HEK293 (cell line): Measurements from ENCODE around the gene HAAO.

Experiments
- CTCF ChIA-PET: fragments of 350-600 bp; formaldehyde crosslinking; extraction: SDS; loops from one replicate; lab custom pipeline; 2021; ENCODE audit warnings: antibody characterized with exemption; lab: Yijun Ruan, JAX
- POLR2A ChIA-PET: fragments of 300-600 bp; formaldehyde crosslinking; extraction: SDS; loops from one replicate; lab custom pipeline; 2020; ENCODE audit warnings: antibody characterized with exemption, inconsistent platforms; lab: Yijun Ruan, JAX
- H3K27ac ChIP-seq: fragments of 200-500 bp; sonication (Bioruptor generic); 2 replicates; pipeline ENCODE4 v1.5.1; 2014; ENCODE audit warnings: low read depth, low read length, control low read depth, inconsistent platforms; ENCODE audit errors: extremely low read depth
- H3K36me3 ChIP-seq, 2 experiments: fragments of 200-500 bp in 1 of 2; sonication (Bioruptor generic) in 1 of 2; 1 replicate in 1 of 2; 2 replicates in 1 of 2; pipeline ENCODE4 v1.5.1; 2014 to 2017; ENCODE audit warnings: inconsistent platforms in 2 of 2, low read length in 2 of 2; ENCODE audit not compliant: control insufficient read depth in 2 of 2, insufficient read depth in 1 of 2
- H3K4me1 ChIP-seq: fragments of 200-500 bp; sonication (Bioruptor generic); 2 replicates; pipeline ENCODE4 v1.5.1; 2014; ENCODE audit warnings: mild to moderate bottlenecking, low read length, inconsistent platforms; ENCODE audit not compliant: control insufficient read depth, insufficient read depth
- H3K4me3 ChIP-seq: 2 replicates; pipeline ENCODE4 v1.5.1; 2011; ENCODE audit warnings: low read depth, mild to moderate bottlenecking, control low read depth, low read length, moderate library complexity
- H3K9me3 ChIP-seq: fragments of 200-500 bp; sonication (Bioruptor generic); 2 replicates; pipeline ENCODE4 v1.5.1; 2014; ENCODE audit warnings: low read depth, low read length, inconsistent platforms; ENCODE audit not compliant: control insufficient read depth, insufficient read depth
- HOXA7 ChIP-seq: sonication (generic); formaldehyde crosslinking; IDR thresholded peaks from 2 replicates; pipeline ENCODE4 v1.8.1; 2022; ENCODE audit warnings: missing genetic modification reagents, borderline replicate concordance
- KLF10 ChIP-seq: fragments of 450-650 bp; IDR thresholded peaks from 2 replicates; pipeline ENCODE4 v1.5.1; 2018; ENCODE audit warnings: missing biosample characterization, mild to moderate bottlenecking, missing genetic modification characterization
- KLF16 ChIP-seq: fragments of 450-650 bp; formaldehyde crosslinking; IDR thresholded peaks from 2 replicates; pipeline ENCODE4 v1.5.1; 2017; ENCODE audit warnings: missing biosample characterization, missing genetic modification characterization
- SP2 ChIP-seq: fragments of 450-650 bp; formaldehyde crosslinking; IDR thresholded peaks from 2 replicates; pipeline ENCODE4 v1.5.1; 2016; ENCODE audit warnings: missing biosample characterization, missing genetic modification characterization
- YY1 ChIP-seq: fragments of 450-650 bp; formaldehyde crosslinking; IDR thresholded peaks from 2 replicates; pipeline ENCODE4 v1.5.1; 2018; ENCODE audit warnings: missing biosample characterization, missing genetic modification characterization
- ZBTB7A ChIP-seq: fragments of 450-650 bp; formaldehyde crosslinking; IDR thresholded peaks from 2 replicates; pipeline ENCODE4 v1.5.1; 2016; ENCODE audit warnings: low read depth, missing biosample characterization, missing genetic modification characterization
- ZFP37 ChIP-seq: fragments of 450-650 bp; formaldehyde crosslinking; IDR thresholded peaks from 2 replicates; pipeline ENCODE4 v1.5.1; 2016; ENCODE audit warnings: missing biosample characterization, missing genetic modification characterization
- ZFP41 ChIP-seq: fragments of 450-650 bp; formaldehyde crosslinking; IDR thresholded peaks from 2 replicates; pipeline ENCODE4 v1.5.1; 2016; ENCODE audit warnings: missing biosample characterization, missing genetic modification characterization, borderline replicate concordance
- ZFP69B ChIP-seq: fragments of 450-650 bp; formaldehyde crosslinking; IDR thresholded peaks from 2 replicates; pipeline ENCODE4 v1.5.1; 2016; ENCODE audit warnings: missing biosample characterization, missing genetic modification characterization
- ZNF133 ChIP-seq: fragments of 450-650 bp; formaldehyde crosslinking; IDR thresholded peaks from 2 replicates; pipeline ENCODE4 v1.5.1; 2016; ENCODE audit warnings: missing biosample characterization, missing genetic modification characterization
- ZNF155 ChIP-seq: fragments of 450-650 bp; formaldehyde crosslinking; IDR thresholded peaks from 2 replicates; pipeline ENCODE4 v1.5.1; 2016; ENCODE audit warnings: missing biosample characterization, missing genetic modification characterization
- ZNF174 ChIP-seq: fragments of 450-650 bp; formaldehyde crosslinking; IDR thresholded peaks from 2 replicates; pipeline ENCODE4 v1.5.0; 2017; ENCODE audit warnings: missing biosample characterization, mild to moderate bottlenecking, missing genetic modification characterization
- ZNF211 ChIP-seq: fragments of 450-650 bp; formaldehyde crosslinking; IDR thresholded peaks from 2 replicates; pipeline ENCODE4 v1.5.1; 2016; ENCODE audit warnings: low read depth, missing biosample characterization, missing genetic modification characterization
- ZNF23 ChIP-seq: fragments of 450-650 bp; formaldehyde crosslinking; IDR thresholded peaks from 2 replicates; pipeline ENCODE4 v1.5.1; 2016; ENCODE audit warnings: missing biosample characterization, missing genetic modification characterization, borderline replicate concordance
- ZNF266 ChIP-seq: fragments of 450-650 bp; formaldehyde crosslinking; IDR thresholded peaks from 2 replicates; pipeline ENCODE4 v1.5.1; 2016; ENCODE audit warnings: missing biosample characterization, missing genetic modification characterization, low read depth
- ZNF274 ChIP-seq, 2 experiments: fragments of 200-500 bp in 1 of 2; fragments of 450-650 bp in 1 of 2; sonication (Bioruptor generic) in 1 of 2; formaldehyde crosslinking in 1 of 2; IDR thresholded peaks; 2 replicates each; pipeline versions ENCODE4 v1.5.1 to v1.6.1; 2014 to 2016; ENCODE audit warnings: borderline replicate concordance in 1 of 2, inconsistent platforms in 1 of 2, low read length in 1 of 2, missing biosample characterization in 1 of 2, missing genetic modification characterization in 1 of 2
- ZNF350 ChIP-seq: fragments of 450-650 bp; formaldehyde crosslinking; IDR thresholded peaks from 2 replicates; pipeline ENCODE4 v1.5.0; 2017; ENCODE audit warnings: missing biosample characterization, mild to moderate bottlenecking, missing genetic modification characterization
- ZNF555 ChIP-seq: fragments of 450-650 bp; formaldehyde crosslinking; conservative IDR thresholded peaks from 2 replicates; pipeline ENCODE4 v1.5.1; 2017; ENCODE audit warnings: missing biosample characterization, mild to moderate bottlenecking, missing genetic modification characterization, inconsistent platforms
- ZNF624 ChIP-seq: fragments of 450-650 bp; formaldehyde crosslinking; IDR thresholded peaks from 2 replicates; pipeline ENCODE4 v1.5.1; 2017; ENCODE audit warnings: missing biosample characterization, missing genetic modification characterization
- ZNF837 ChIP-seq: fragments of 450-650 bp; formaldehyde crosslinking; IDR thresholded peaks from 2 replicates; pipeline ENCODE4 v1.5.1; 2016; ENCODE audit warnings: missing biosample characterization, missing genetic modification characterization
- ZXDB ChIP-seq: fragments of 450-650 bp; formaldehyde crosslinking; IDR thresholded peaks from 2 replicates; pipeline ENCODE4 v1.5.1; 2016; ENCODE audit warnings: missing biosample characterization, missing genetic modification characterization
- TF ChIP-seq, protein P1 (sequence below): fragments of 450-650 bp; formaldehyde crosslinking; IDR thresholded peaks from 2 replicates; pipeline ENCODE4 v1.5.1; 2017; ENCODE audit warnings: missing biosample characterization, missing genetic modification characterization
- TF ChIP-seq, protein P2 (sequence below): fragments of 450-650 bp; formaldehyde crosslinking; IDR thresholded peaks from 2 replicates; pipeline ENCODE4 v1.5.1; 2017; ENCODE audit warnings: missing biosample characterization, missing genetic modification characterization
- TF ChIP-seq, protein P3 (sequence below): fragments of 450-650 bp; formaldehyde crosslinking; IDR thresholded peaks from 2 replicates; pipeline ENCODE4 v1.5.1; 2016; ENCODE audit warnings: missing biosample characterization, missing genetic modification characterization
- TF ChIP-seq, protein P4 (sequence below): fragments of 450-650 bp; formaldehyde crosslinking; IDR thresholded peaks from 2 replicates; pipeline ENCODE4 v1.5.1; 2017; ENCODE audit warnings: missing biosample characterization, missing genetic modification characterization
- TF ChIP-seq, protein P5 (sequence below): fragments of 450-650 bp; formaldehyde crosslinking; IDR thresholded peaks from 2 replicates; pipeline ENCODE4 v1.5.1; 2016; ENCODE audit warnings: missing biosample characterization, missing genetic modification characterization, borderline replicate concordance
- TF ChIP-seq, protein P6 (sequence below): fragments of 450-650 bp; formaldehyde crosslinking; IDR thresholded peaks from 2 replicates; pipeline ENCODE4 v1.5.1; 2017; ENCODE audit warnings: missing biosample characterization, missing genetic modification characterization

HAAO gene

DNA sequence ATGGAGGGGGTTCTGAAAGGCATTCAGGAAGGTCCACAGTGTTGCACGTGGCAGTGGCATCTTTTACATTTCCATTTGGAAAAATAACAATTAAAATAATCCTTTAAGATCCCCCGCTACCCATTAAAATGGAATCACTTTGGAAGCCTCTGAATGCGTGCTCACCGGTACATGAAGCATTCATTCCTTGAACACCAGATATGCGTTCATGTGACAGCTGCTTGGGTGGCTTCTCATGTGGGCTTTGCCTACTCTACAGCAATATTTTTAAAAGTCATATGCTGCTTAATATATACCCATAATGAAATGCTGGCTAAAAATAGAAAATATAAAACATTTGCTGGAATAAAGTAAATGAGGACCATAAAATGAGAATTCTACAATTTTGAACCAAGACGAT is 14.4 kb upstream of the HAAO start:
- TF ChIP-seq ZNF133 (tag by site-specific recombination) (no peak), YY1 (no peak), ZNF155 (tag by site-specific recombination) (no peak), ZNF837 (tag by site-specific recombination) (no peak), ZFP37 (tag by site-specific recombination) (no peak), KLF16 (tag by site-specific recombination) (no peak), ZBTB7A (no peak), ZXDB (tag by site-specific recombination) (no peak), ZNF624 (tag by site-specific recombination) (no peak), KLF10 (tag by site-specific recombination) (no peak), SP2 (tag by site-specific recombination) (no peak), ZNF23 (tag by site-specific recombination) (no peak), ZNF274 (IDR thresholded peaks at IDR 0.05; ENCODE audit: low read length) (no peak), ZNF274 (tag by site-specific recombination; IDR thresholded peaks at IDR 0.05; ENCODE audit: borderline replicate concordance) (no peak), ZNF555 (tag by site-specific recombination) (no peak)
- TF ChIP-seq, protein P1, sequence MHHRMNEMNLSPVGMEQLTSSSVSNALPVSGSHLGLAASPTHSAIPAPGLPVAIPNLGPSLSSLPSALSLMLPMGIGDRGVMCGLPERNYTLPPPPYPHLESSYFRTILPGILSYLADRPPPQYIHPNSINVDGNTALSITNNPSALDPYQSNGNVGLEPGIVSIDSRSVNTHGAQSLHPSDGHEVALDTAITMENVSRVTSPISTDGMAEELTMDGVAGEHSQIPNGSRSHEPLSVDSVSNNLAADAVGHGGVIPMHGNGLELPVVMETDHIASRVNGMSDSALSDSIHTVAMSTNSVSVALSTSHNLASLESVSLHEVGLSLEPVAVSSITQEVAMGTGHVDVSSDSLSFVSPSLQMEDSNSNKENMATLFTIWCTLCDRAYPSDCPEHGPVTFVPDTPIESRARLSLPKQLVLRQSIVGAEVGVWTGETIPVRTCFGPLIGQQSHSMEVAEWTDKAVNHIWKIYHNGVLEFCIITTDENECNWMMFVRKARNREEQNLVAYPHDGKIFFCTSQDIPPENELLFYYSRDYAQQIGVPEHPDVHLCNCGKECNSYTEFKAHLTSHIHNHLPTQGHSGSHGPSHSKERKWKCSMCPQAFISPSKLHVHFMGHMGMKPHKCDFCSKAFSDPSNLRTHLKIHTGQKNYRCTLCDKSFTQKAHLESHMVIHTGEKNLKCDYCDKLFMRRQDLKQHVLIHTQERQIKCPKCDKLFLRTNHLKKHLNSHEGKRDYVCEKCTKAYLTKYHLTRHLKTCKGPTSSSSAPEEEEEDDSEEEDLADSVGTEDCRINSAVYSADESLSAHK (tag by site-specific recombination), result no peak
- TF ChIP-seq, protein P2, sequence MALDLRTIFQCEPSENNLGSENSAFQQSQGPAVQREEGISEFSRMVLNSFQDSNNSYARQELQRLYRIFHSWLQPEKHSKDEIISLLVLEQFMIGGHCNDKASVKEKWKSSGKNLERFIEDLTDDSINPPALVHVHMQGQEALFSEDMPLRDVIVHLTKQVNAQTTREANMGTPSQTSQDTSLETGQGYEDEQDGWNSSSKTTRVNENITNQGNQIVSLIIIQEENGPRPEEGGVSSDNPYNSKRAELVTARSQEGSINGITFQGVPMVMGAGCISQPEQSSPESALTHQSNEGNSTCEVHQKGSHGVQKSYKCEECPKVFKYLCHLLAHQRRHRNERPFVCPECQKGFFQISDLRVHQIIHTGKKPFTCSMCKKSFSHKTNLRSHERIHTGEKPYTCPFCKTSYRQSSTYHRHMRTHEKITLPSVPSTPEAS (tag by site-specific recombination), result no peak
- TF ChIP-seq, protein P3, sequence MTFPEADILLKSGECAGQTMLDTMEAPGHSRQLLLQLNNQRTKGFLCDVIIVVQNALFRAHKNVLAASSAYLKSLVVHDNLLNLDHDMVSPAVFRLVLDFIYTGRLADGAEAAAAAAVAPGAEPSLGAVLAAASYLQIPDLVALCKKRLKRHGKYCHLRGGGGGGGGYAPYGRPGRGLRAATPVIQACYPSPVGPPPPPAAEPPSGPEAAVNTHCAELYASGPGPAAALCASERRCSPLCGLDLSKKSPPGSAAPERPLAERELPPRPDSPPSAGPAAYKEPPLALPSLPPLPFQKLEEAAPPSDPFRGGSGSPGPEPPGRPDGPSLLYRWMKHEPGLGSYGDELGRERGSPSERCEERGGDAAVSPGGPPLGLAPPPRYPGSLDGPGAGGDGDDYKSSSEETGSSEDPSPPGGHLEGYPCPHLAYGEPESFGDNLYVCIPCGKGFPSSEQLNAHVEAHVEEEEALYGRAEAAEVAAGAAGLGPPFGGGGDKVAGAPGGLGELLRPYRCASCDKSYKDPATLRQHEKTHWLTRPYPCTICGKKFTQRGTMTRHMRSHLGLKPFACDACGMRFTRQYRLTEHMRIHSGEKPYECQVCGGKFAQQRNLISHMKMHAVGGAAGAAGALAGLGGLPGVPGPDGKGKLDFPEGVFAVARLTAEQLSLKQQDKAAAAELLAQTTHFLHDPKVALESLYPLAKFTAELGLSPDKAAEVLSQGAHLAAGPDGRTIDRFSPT (tag by site-specific recombination), result no peak
- TF ChIP-seq, protein P4, sequence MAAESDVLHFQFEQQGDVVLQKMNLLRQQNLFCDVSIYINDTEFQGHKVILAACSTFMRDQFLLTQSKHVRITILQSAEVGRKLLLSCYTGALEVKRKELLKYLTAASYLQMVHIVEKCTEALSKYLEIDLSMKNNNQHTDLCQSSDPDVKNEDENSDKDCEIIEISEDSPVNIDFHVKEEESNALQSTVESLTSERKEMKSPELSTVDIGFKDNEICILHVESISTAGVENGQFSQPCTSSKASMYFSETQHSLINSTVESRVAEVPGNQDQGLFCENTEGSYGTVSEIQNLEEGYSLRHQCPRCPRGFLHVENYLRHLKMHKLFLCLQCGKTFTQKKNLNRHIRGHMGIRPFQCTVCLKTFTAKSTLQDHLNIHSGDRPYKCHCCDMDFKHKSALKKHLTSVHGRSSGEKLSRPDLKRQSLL (tag by site-specific recombination), result no peak
- TF ChIP-seq, all 188 proteins: peak for 0
- Histone ChIP-seq H3K4me3 (no peak overlapping the region), H3K27ac (no peak overlapping the region), H3K4me1 (no peaks in the 10 kb centered on the region), H3K9me3 (no peaks in the 10 kb centered on the region), H3K36me3 (no peaks in the 10 kb centered on the region)
- POLR2A ChIA-PET, result no interaction called here
- CTCF ChIA-PET, result no interaction called here

DNA sequence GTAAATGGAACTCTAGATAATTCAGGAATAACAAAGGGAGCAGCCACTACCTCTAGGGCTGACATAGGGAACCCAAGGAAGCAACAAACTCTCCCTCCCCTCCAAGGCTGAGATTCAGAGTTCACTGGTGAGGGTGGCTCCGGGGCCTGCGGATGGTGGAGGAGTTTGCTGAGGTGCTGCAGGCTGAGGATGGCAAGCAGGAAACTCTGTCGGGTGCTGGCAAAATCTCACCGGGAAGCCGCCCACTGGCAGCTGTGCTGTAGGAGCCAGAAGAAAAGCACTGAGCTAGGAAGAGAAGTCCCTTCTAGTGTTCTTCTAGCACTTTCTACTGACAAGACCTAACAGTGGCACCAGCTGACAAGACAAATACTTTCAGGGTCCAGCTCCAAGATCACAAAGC is 12.5 kb upstream of the HAAO start:
- no peaks in the 10 kb centered on the region for H3K4me1 ChIP-seq
- CTCF ChIA-PET, result interaction anchor here (0.6 kb wide), 2 partner anchors 99 to 347 kb away, joined by 3 read pairs; no protein-coding TSS in a partner anchor
- H3K4me3 ChIP-seq, result no peak overlapping the region
- POLR2A ChIA-PET, result no interaction called here
- no peaks in the 10 kb centered on the region for H3K36me3 ChIP-seq
- no peak overlapping the region for H3K27ac ChIP-seq
- no peaks in the 10 kb centered on the region for H3K9me3 ChIP-seq
- no peak for TF ChIP-seq ZNF266 (tag by site-specific recombination)
- TF ChIP-seq ZFP69B (tag by site-specific recombination), result no peak
- TF ChIP-seq, protein P5, sequence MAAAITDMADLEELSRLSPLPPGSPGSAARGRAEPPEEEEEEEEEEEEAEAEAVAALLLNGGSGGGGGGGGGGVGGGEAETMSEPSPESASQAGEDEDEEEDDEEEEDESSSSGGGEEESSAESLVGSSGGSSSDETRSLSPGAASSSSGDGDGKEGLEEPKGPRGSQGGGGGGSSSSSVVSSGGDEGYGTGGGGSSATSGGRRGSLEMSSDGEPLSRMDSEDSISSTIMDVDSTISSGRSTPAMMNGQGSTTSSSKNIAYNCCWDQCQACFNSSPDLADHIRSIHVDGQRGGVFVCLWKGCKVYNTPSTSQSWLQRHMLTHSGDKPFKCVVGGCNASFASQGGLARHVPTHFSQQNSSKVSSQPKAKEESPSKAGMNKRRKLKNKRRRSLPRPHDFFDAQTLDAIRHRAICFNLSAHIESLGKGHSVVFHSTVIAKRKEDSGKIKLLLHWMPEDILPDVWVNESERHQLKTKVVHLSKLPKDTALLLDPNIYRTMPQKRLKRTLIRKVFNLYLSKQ, result no peak
- TF ChIP-seq ZFP41, result no peak
- no peak for TF ChIP-seq ZNF211 (tag by site-specific recombination)
- TF ChIP-seq ZNF350 (tag by site-specific recombination), result no peak
- no peak for TF ChIP-seq HOXA7 (CRISPR knock-in tag)
- TF ChIP-seq ZNF174 (tag by site-specific recombination), result no peak
- TF ChIP-seq, protein P6, sequence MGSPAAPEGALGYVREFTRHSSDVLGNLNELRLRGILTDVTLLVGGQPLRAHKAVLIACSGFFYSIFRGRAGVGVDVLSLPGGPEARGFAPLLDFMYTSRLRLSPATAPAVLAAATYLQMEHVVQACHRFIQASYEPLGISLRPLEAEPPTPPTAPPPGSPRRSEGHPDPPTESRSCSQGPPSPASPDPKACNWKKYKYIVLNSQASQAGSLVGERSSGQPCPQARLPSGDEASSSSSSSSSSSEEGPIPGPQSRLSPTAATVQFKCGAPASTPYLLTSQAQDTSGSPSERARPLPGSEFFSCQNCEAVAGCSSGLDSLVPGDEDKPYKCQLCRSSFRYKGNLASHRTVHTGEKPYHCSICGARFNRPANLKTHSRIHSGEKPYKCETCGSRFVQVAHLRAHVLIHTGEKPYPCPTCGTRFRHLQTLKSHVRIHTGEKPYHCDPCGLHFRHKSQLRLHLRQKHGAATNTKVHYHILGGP (tag by site-specific recombination), result no peak
